ENCODE results near the gene GATAD2A. TPM values are rescaled to one million over a fixed set of nuclear protein-coding genes. Genes with fewer than 3 reads are reported as not detected.

GATAD2A gene
- total RNA-seq, 1 experiment from 2014 or later, result 31.3 TPM

DNA sequence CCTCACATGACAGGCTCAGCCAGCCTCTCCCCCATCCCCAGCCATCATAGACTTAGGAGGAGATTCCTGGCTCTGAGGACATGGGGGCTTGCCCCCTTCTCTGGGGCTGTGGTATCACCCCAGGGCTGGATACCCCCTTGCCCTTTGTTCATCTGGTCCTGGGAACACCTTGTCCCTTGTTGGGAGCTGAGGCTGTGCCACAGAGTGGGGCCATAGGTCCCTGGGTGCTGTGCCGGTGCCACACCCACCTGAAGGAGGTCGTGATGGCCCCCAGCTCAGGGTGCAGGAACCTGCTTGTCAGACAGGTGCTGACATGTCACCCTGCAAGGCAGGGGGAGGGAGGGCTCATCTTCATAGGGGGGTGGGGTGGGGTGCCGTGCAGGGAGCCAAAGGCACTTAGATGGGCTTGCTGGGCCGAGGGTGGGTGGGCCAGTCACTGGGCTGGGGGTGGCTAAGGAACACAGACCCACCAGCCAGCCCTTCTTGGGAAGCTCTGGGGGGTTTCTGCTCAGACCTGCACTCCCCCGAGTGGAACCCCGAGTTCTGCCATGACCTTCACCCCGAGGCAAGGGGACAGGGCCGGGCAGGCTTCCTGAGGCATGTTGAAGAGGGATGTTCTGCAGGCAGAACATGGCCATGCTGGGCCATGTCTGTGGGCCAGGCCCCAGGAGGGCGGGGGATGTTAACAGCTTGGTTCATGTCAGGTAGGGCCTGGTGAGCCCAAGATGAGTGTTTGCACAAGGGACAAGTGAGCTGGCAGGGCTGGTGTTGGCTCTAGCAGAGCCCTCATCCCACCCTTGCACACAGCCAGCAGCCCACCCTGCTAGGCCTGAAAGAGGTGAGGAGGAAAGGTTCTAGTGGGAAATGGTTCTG, 81.8 kb downstream of the GATAD2A start:
- no peak for DNase-seq (ENCODE audit: extremely low read depth, low read depth)

- no peak for DNase-seq (ENCODE audit: extremely low read depth, low read depth)
These were observed 82.7 kb downstream of the GATAD2A start for GRCh38 chr19:19487950-19488874.

GRCh38 chr19:19488875-19489690, 83.6 kb downstream of the GATAD2A start:
- DNase-seq (ENCODE audit: extremely low read depth, low read depth), result peak; percentile 57

DNA sequence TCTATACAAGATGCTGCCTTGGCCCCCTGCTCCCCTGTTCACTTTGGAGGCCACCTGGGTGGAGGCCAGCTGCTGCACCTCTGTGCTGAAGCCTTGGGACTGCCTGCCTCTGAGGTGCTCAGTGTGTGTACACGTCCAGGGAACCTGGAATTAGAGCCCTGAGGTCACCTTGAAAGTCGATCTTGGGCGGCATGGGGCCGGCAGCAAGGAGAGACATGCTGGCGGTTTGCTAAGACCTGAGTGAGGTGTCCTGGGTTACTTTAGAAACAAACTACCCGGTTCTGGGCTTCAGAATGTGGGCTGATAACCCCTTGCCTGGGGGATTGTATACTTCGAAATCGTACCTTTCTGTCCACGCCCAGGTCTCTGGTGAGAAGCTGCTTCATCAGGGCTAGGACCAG, 84.3 kb downstream of the GATAD2A start:
- DNase-seq (ENCODE audit: extremely low read depth, low read depth), result no peak

DNA sequence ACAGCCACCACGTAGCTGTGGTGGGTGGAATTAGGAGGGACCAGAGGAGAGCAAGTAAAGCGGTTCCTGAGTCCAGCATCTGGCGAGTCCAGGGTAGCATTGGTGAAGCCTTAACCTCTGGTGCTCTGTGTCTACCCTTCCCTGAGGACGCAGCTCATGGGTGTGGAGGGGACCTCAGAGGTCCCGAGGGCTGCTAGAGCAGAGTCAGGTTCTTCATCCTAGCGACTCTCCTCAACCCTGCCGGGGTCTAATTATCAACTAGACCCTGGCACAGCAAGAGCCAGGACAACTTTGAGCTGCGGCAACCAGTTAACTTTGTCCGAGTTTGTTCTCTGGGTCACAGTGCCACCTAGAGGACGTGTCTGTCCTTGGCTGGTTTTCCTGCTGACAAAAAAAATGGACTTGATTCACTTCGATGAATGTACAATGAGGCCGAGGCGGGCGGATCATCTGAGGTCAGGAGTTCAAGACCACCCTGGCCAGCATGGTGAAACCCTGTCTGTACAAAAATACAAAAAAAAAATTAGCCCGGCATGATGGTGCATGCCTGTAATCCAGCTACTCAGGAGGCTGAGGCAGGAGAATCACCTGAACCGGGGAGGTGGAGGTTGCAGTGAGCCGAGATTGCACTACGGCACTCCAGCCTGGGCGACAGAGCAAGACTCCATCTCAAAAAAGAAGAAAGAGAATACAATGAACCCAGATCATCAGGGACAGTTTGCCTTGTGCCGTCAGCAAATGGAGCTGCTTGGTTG, 84.9 kb downstream of the GATAD2A start:
- peak; percentile 74 for DNase-seq (ENCODE audit: extremely low read depth, low read depth)

GRCh38 chr19:19491321-19492025, 86.0 kb downstream of the GATAD2A start:
- DNase-seq (ENCODE audit: extremely low read depth, low read depth), result no peak

- no peak for DNase-seq (ENCODE audit: extremely low read depth, low read depth)
These were observed 86.6 kb downstream of the GATAD2A start for GRCh38 chr19:19492026-19492610.

DNA sequence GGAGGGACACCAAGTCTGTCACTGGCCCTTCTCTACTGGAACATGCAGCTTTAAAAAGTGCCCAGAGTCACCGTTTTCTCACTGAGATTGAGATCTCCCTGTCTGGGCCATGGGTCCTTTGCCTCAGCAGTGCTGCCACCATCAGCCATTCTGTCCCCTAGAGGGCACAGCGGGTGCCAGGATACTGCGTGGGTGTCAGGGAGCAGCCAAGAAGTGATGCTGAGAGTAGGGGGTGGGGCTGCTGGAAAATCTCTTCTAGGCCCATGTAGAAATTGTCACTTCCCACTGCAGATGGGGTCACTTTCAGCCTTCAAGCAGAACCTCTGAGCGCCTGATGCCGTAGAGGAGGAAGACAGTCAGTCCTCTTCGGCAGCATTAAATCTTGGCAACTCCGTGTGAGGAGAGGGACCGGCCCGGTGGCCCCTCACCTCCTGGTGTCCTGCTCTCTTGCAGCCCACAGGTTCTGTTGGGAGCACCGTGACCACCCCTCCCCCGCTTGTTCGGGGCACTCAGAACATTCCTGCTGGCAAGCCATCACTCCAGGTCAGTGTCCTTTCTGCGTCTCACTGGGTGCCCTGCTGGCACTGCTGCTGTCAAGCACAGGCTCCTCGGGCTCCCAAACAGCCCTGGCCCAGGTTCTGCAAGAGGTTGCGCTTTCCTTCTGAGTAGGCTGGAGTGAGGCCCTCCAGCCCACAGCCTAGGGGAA, 88.5 kb downstream of the GATAD2A start:
- no peak for DNase-seq (ENCODE audit: extremely low read depth, low read depth)

GRCh38 chr19:19495614-19496603, 90.4 kb downstream of the GATAD2A start:
- no peak for DNase-seq (ENCODE audit: extremely low read depth, low read depth)

DNA sequence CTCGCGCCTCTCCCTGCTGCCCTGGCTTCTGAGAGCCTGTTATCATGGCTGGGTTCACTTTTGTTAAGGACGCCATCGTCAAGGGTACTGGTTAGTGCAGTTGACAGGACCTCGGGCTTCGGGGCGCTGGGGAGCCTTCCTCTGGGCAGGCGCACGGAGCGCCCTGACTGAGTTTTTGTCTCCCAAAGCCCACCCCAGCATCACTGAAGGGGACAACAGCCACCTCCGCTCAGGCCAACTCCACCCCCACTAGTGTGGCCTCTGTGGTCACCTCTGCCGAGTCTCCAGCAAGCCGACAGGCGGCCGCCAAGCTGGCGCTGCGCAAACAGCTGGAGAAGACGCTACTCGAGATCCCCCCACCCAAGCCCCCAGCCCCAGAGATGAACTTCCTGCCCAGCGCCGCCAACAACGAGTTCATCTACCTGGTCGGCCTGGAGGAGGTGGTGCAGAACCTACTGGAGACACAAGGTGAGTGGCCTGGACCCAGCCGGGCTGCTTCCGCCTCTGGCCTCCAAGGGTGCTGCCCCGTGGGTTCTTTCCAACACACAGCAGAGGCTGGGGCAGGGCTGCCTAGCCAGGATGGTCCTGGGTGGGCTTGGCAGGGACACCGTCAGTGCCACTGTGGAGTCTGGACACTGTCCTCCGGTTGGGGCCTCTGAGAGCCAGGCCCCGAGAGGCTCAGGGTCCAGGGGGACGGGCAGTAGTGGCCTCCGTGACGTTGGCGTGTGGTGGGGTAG, 92.9 kb downstream of the GATAD2A start:
- no peak for DNase-seq (ENCODE audit: extremely low read depth, low read depth)

- DNase-seq (ENCODE audit: extremely low read depth, low read depth), result no peak
These were observed 94.0 kb downstream of the GATAD2A start for GRCh38 chr19:19499272-19499995.

GRCh38 chr19:19500975-19501644, 95.6 kb downstream of the GATAD2A start:
- no peak for DNase-seq (ENCODE audit: extremely low read depth, low read depth)

DNA sequence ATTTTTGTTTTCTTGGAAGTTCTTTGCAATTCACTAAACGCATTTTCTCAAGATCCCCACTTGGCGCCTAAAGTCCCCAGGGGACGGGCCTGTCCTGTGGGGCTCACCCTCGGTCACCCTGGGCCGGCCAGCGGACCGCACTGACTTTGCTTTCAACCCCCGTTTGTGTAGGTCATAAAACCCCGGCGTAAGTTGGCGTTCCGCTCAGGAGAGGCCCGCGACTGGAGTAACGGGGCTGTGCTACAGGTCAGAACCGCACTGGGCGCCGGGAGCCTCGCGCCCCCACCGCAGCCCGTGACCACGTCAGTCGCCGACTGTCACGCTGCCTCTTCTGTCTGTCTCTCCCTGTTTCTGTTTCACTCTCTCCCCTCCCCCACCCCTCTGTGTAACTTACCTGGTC, 96.3 kb downstream of the GATAD2A start:
- no peak for DNase-seq (ENCODE audit: extremely low read depth, low read depth)

DNA sequence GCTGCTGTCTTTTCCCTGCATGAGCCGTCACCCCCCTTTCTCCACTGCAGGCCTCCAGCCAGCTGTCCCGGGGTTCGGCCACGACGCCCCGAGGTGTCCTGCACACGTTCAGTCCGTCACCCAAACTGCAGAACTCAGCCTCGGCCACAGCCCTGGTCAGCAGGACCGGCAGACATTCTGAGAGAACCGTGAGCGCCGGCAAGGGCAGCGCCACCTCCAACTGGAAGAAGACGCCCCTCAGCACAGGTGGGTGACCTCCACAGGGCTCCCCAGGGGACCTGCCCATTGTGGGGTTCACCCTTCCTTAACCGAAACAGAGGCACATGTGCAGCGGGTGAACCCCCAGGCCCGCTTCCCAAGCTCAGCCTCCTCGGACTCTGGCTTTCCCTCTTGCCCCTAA, 96.8 kb downstream of the GATAD2A start:
- DNase-seq (ENCODE audit: extremely low read depth, low read depth), result no peak

Measured in NCI-H460 (cell line).